Body of pancreas (tissue), 4 donors: Measurements from ENCODE around the gene EZH1. TPM values are rescaled to one million over a fixed set of nuclear protein-coding genes. Genes with fewer than 3 reads are reported as not detected.

Source experiments
- ATAC-seq: fragments of 150-250 bp; one replicate; pipeline ENCODE4 v1.9.1; 2016
- DNase-seq, 4 donors: peaks; one replicate each; pipeline ENCODE4 v3.0.0-alpha.2; 2019
- H3K27ac ChIP-seq, 4 donors: fragments of 200-600 bp; sonication (generic); 1 replicate in 3 of 4; 2 replicates in 1 of 4; pipeline versions ENCODE4 v1.5.1 to v1.6.1; 2016 to 2019; ENCODE audit warnings: mild to moderate bottlenecking in 1 of 4, mixed read lengths in 1 of 4, moderate library complexity in 1 of 4
- H3K27me3 ChIP-seq, 2 donors: fragments of 200-600 bp; sonication (generic); one replicate each; pipeline ENCODE4 v1.6.0; 2016; ENCODE audit warnings: mild to moderate bottlenecking in 1 of 2
- H3K36me3 ChIP-seq, 2 donors: fragments of 200-600 bp; sonication (generic); replicated peaks in 1 of 2; 2 replicates each; pipeline ENCODE4 v1.5.1; 2016; ENCODE audit warnings: low read depth in 2 of 2; ENCODE audit not compliant: insufficient read depth in 1 of 2
- H3K4me1 ChIP-seq: fragments of 200-600 bp; sonication (generic); one replicate; pipeline ENCODE4 v1.6.0; 2016
- H3K4me3 ChIP-seq, 2 donors: fragments of 200-600 bp; sonication (generic); 1 replicate in 1 of 2; 2 replicates in 1 of 2; pipeline ENCODE4 v1.5.1; 2016 to 2019
- H3K9me3 ChIP-seq, 3 donors: fragments of 200-600 bp; sonication (generic); 1 replicate in 2 of 3; 2 replicates in 1 of 3; pipeline ENCODE4 v1.5.1; 2016
- CTCF ChIP-seq, 7 experiments: fragments of 450-650 bp in 4 of 7; fragments of 200-600 bp in 3 of 7; sonication (generic) in 3 of 7; IDR thresholded peaks; one replicate each; pipeline ENCODE4 v1.5.1; 2016 to 2019; ENCODE audit warnings: antibody characterized with exemption in 7 of 7
- POLR2A ChIP-seq, 3 donors: fragments of 450-650 bp; IDR thresholded peaks; one replicate each; pipeline ENCODE4 v1.6.1; 2016; ENCODE audit warnings: antibody characterized with exemption in 3 of 3, mild to moderate bottlenecking in 2 of 3
- WGBS, 2 donors: methylation state at CpG; one replicate each; pipeline ENCODE4 v1.1.5; 2017; 5-methylcytosine and 5-hydroxymethylcytosine counted together
- intact Hi-C: fragments of 100-400 bp; cut with DNase I; formaldehyde crosslinking; loops from one replicate; pipeline ENCODE4 v1.15.1; 2023
- total RNA-seq, 2 donors: library from RNA; depleted of rRNA; stranded (reverse); fragments of >200 nt; gene quantifications; one replicate each; pipeline ENCODE4 v1.1.0, GENCODE V29; 2016

EZH1 gene
- total RNA-seq, 2 donors from 2014 or later = 19.1 to 28.5 TPM

- Histone ChIP-seq H3K27me3 (no peaks in the 10 kb centered on the region), H3K4me3 (no peak overlapping the region), H3K27ac (no peak overlapping the region), H3K4me1 (peaks cover 28% of the 10 kb centered on the region), H3K9me3 (no peaks in the 10 kb centered on the region), H3K36me3 (no peaks in the 10 kb centered on the region)
- TF ChIP-seq CTCF (IDR thresholded peaks at IDR 0.05) (no peak), POLR2A (IDR thresholded peaks at IDR 0.05) (no peak)
- ATAC-seq = no peak
- 38 to 42% methylated on average over 1 of the region's 1 CpG for WGBS, 2 donors
- no peak for DNase-seq
- intact Hi-C loops = no loop called here
Observed at GRCh38 chr17:42740699-42741098, 4.1 kb downstream of the EZH1 start.

GRCh38 chr17:42725143-42725542 is 19.7 kb downstream of the EZH1 start:
- no peak for TF ChIP-seq POLR2A (IDR thresholded peaks at IDR 0.05)
- no peak for TF ChIP-seq CTCF (IDR thresholded peaks at IDR 0.05)
- Histone ChIP-seq H3K4me1 (no peaks in the 10 kb centered on the region), H3K36me3 (peaks cover 9 to 23% of the 10 kb centered on the region in 2 donors), H3K27ac (no peak overlapping the region), H3K27me3 (no peaks in the 10 kb centered on the region), H3K4me3 (no peak overlapping the region), H3K9me3 (no peaks in the 10 kb centered on the region)
- 94 to 97% methylated on average over 6 of the region's 6 CpGs for WGBS, 2 donors
- DNase-seq (no peak), ATAC-seq (no peak)
- intact Hi-C loops = loop anchor here (10.0 kb wide), 1 partner anchor 100 kb away; the partner anchor contains the start of gene BECN1

GRCh38 chr17:42723636-42724035 is 21.2 kb downstream of the EZH1 start:
- Histone ChIP-seq H3K9me3 (no peaks in the 10 kb centered on the region), H3K27ac (no peak overlapping the region), H3K4me3 (no peak overlapping the region), H3K4me1 (no peaks in the 10 kb centered on the region), H3K36me3 (peaks cover 12 to 32% of the 10 kb centered on the region in 2 donors), H3K27me3 (no peaks in the 10 kb centered on the region)
- TF ChIP-seq CTCF (IDR thresholded peaks at IDR 0.05) = no peak
- TF ChIP-seq POLR2A (IDR thresholded peaks at IDR 0.05) = no peak
- ATAC-seq (no peak), DNase-seq (no peak)
- 64 to 65% methylated on average over 3 of the region's 3 CpGs for WGBS, 2 donors
- intact Hi-C loops = loop anchor here (10.0 kb wide), 1 partner anchor 101 kb away; the partner anchor contains the start of gene BECN1

- peak; percentile 19 to 58 (median 33) for DNase-seq
- Histone ChIP-seq H3K27ac (no peak overlapping the region), H3K4me3 (no peak overlapping the region), H3K4me1 (no peaks in the 10 kb centered on the region), H3K36me3 (peaks cover 11 to 47% of the 10 kb centered on the region in 2 donors), H3K9me3 (no peaks in the 10 kb centered on the region), H3K27me3 (no peaks in the 10 kb centered on the region)
- TF ChIP-seq POLR2A (IDR thresholded peaks at IDR 0.05) (no peak), CTCF (IDR thresholded peaks at IDR 0.05) (peak; percentile 38 to 78 (median 68))
- 14 to 15% methylated on average over 2 of the region's 2 CpGs for WGBS, 2 donors
- peak; percentile 71 for ATAC-seq
- intact Hi-C loops = loop anchor here (10.0 kb wide), 1 partner anchor 104 kb away; the partner anchor contains the start of gene BECN1
Observed at GRCh38 chr17:42720996-42721583, 23.8 kb downstream of the EZH1 start.

- ATAC-seq (no peak), DNase-seq (no peak)
- Histone ChIP-seq H3K27ac (no peak overlapping the region), H3K4me3 (no peak overlapping the region), H3K36me3 (peaks cover 23 to 52% of the 10 kb centered on the region in 2 donors), H3K4me1 (no peaks in the 10 kb centered on the region), H3K9me3 (no peaks in the 10 kb centered on the region), H3K27me3 (no peaks in the 10 kb centered on the region)
- intact Hi-C loops = no loop called here
- 68 to 88% methylated on average over 2 of the region's 2 CpGs for WGBS, 2 donors
- TF ChIP-seq CTCF (IDR thresholded peaks at IDR 0.05) = no peak
- no peak for TF ChIP-seq POLR2A (IDR thresholded peaks at IDR 0.05)
Observed at GRCh38 chr17:42709561-42709960, 35.3 kb downstream of the EZH1 start.
